KMS-11 (cell line): Measurements from ENCODE around the gene LAMA2.

Experiments
- H2AFZ ChIP-seq: fragments of 200-600 bp; sonication (generic); 2 replicates; pipeline ENCODE4 v1.6.1; 2016; ENCODE audit warnings: antibody characterized with exemption, mixed run types, low read depth
- H3K27ac ChIP-seq: fragments of 200-600 bp; sonication (generic); 2 replicates; pipeline ENCODE4 v1.6.1; 2016; ENCODE audit warnings: mild to moderate bottlenecking, mixed run types
- H3K27me3 ChIP-seq: fragments of 200-600 bp; sonication (generic); 2 replicates; pipeline ENCODE4 v1.6.1; 2017; ENCODE audit warnings: mild to moderate bottlenecking, low read depth, mixed run types, moderate library complexity; ENCODE audit not compliant: insufficient read depth
- H3K36me3 ChIP-seq: fragments of 200-600 bp; sonication (generic); 2 replicates; pipeline ENCODE4 v1.6.1; 2017; ENCODE audit warnings: mild to moderate bottlenecking, mixed run types; ENCODE audit not compliant: insufficient read depth
- H3K4me1 ChIP-seq: fragments of 200-600 bp; sonication (generic); 2 replicates; pipeline ENCODE4 v1.6.1; 2016; ENCODE audit warnings: mild to moderate bottlenecking, low read depth, mixed run types; ENCODE audit not compliant: poor library complexity, severe bottlenecking
- H3K4me2 ChIP-seq: fragments of 200-600 bp; sonication (generic); 2 replicates; pipeline ENCODE4 v1.7.0; 2016; ENCODE audit warnings: mild to moderate bottlenecking, mixed run types
- H3K4me3 ChIP-seq: fragments of 200-600 bp; sonication (generic); IDR thresholded peaks from 2 replicates; pipeline ENCODE4 v1.6.1; 2017; ENCODE audit warnings: low read depth, low read length, mixed read lengths; ENCODE audit not compliant: insufficient read depth
- H3K79me2 ChIP-seq: fragments of 200-600 bp; sonication (generic); 2 replicates; pipeline ENCODE4 v1.6.1; 2016; ENCODE audit warnings: low read depth, mixed run types; ENCODE audit not compliant: insufficient read depth
- H3K9ac ChIP-seq: fragments of 200-600 bp; sonication (generic); 2 replicates; pipeline ENCODE4 v1.6.1; 2016; ENCODE audit warnings: mild to moderate bottlenecking, mixed run types
- H4K20me1 ChIP-seq: fragments of 200-600 bp; sonication (generic); 2 replicates; pipeline ENCODE4 v1.6.1; 2016; ENCODE audit warnings: mild to moderate bottlenecking, mixed run types; ENCODE audit not compliant: insufficient read depth
- CTCF ChIP-seq: fragments of 200-600 bp; sonication (generic); conservative IDR thresholded peaks from 2 replicates; pipeline ENCODE4 v1.6.1; 2017; ENCODE audit warnings: low read depth, mild to moderate bottlenecking, antibody characterized with exemption, low read length, moderate library complexity, mixed read lengths

Gene LAMA2

DNA sequence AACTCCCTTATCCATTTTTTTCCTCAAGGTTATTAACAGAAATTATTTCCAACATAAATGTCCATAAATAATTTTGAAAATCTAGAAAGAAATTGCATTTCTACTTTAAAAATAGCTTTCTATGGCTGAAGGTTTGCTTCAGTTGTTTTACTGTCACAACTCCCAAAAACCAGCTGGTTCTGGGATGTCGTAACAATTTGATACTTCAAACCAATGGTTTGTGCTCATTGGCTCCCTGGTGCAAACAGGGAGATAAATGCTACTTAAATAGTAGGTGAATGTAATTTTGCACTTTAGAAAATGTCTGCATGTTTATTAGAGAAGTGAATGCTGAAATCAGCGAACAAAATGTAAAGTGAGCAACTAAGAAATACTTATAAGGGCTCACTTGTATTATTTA lies 31.1 kb downstream of the LAMA2 start:
- TF ChIP-seq CTCF = no peak
- H3K36me3 ChIP-seq = no peaks in the 10 kb centered on the region
- no peak overlapping the region for H3K4me2 ChIP-seq
- no peaks in the 10 kb centered on the region for H3K27me3 ChIP-seq
- no peaks in the 10 kb centered on the region for H3K4me1 ChIP-seq
- H2AFZ ChIP-seq = no peak overlapping the region
- H3K9ac ChIP-seq = no peak overlapping the region
- no peak overlapping the region for H3K4me3 ChIP-seq
- H4K20me1 ChIP-seq = no peaks in the 10 kb centered on the region
- no peaks in the 10 kb centered on the region for H3K79me2 ChIP-seq
- H3K27ac ChIP-seq = no peak overlapping the region

- TF ChIP-seq CTCF = no peak
- H2AFZ ChIP-seq = no peak overlapping the region
Observed at GRCh38 chr6:128918886-128919285, 35.9 kb downstream of the LAMA2 start.

GRCh38 chr6:128919412-128920180 lies 36.7 kb downstream of the LAMA2 start:
- H3K9ac ChIP-seq = no peak overlapping the region
- H3K4me2 ChIP-seq = no peak overlapping the region
- no peaks in the 10 kb centered on the region for H3K79me2 ChIP-seq
- H2AFZ ChIP-seq = no peak overlapping the region
- H3K4me1 ChIP-seq = no peaks in the 10 kb centered on the region
- H3K27me3 ChIP-seq = no peaks in the 10 kb centered on the region
- H3K4me3 ChIP-seq = no peak overlapping the region
- no peak for TF ChIP-seq CTCF
- no peak overlapping the region for H3K27ac ChIP-seq
- H4K20me1 ChIP-seq = no peaks in the 10 kb centered on the region
- H3K36me3 ChIP-seq = no peaks in the 10 kb centered on the region

More at GRCh38 chr6:128918886-128919285, 35.9 kb downstream of the LAMA2 start:
- H3K36me3 ChIP-seq = no peaks in the 10 kb centered on the region
- no peak overlapping the region for H3K27ac ChIP-seq
- H4K20me1 ChIP-seq = no peaks in the 10 kb centered on the region
- H3K4me3 ChIP-seq = no peak overlapping the region
- no peaks in the 10 kb centered on the region for H3K4me1 ChIP-seq
- H3K79me2 ChIP-seq = no peaks in the 10 kb centered on the region
- H3K4me2 ChIP-seq = no peak overlapping the region
- H3K9ac ChIP-seq = no peak overlapping the region
- no peaks in the 10 kb centered on the region for H3K27me3 ChIP-seq

- Histone ChIP-seq H3K27ac (no peak overlapping the region), H3K4me2 (no peak overlapping the region), H3K4me1 (no peaks in the 10 kb centered on the region), H3K36me3 (no peaks in the 10 kb centered on the region), H4K20me1 (no peaks in the 10 kb centered on the region), H3K4me3 (no peak overlapping the region), H3K79me2 (no peaks in the 10 kb centered on the region), H3K27me3 (no peaks in the 10 kb centered on the region), H3K9ac (no peak overlapping the region), H2AFZ (no peak overlapping the region)
- no peak for TF ChIP-seq CTCF
Observed at GRCh38 chr6:128925765-128926164, 42.8 kb downstream of the LAMA2 start.
